ENCODE data around the gene NTN5. TPM values are rescaled to one million over a fixed set of nuclear protein-coding genes. Genes with fewer than 3 reads are reported as not detected.
A peak's percentile ranks its signal among the peaks of the same experiment; 100 is the strongest.

NTN5 gene
- total and polyA plus RNA-seq, 9 of the 15 experiments (the other 6 are each of a cell fraction or from before 2014, with no cell fraction given) = not detected

DNA sequence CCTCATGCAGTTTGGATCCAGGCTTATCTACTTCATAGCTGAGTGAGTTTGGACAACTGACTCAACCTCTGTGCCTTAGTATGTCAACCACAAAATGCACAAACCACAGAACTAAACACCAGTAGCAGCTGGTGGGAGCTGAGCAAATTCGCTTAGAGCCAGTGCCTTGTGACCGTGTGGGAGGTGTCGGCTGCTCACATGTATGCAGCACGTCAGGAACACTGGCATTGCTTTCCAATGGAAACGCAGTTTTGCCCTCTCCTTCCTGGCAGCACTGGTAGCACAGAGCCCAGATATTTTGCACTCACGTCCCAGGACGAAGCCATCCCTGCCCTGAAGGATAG lies 8.3 kb upstream of the NTN5 start (continued):
- no peak for TF ChIP-seq HDAC2 (IDR thresholded peaks at IDR 0.05)
- TF ChIP-seq ZKSCAN1 (IDR thresholded peaks at IDR 0.05; ENCODE audit: low read depth, low read length) = peak; percentile 75; the same call in 1 of the 2 replicates
- TF ChIP-seq MAFK (IDR thresholded peaks at IDR 0.05; ENCODE audit: low read length) = no peak
- TF ChIP-seq NELFE (IDR thresholded peaks at IDR 0.05; ENCODE audit: insufficient read depth, insufficient read length) = no peak
- TF ChIP-seq RB1 (IDR thresholded peaks at IDR 0.05; ENCODE audit: low read depth) = no peak
- peak; percentile 38 for TF ChIP-seq RBBP5 (IDR thresholded peaks at IDR 0.05; ENCODE audit: borderline replicate concordance, insufficient read depth, low read length, poor library complexity, severe bottlenecking)
- no peak for TF ChIP-seq TSC22D4 (tag; IDR thresholded peaks at IDR 0.05)
- TF ChIP-seq ZNF282 (CRISPR knock-in tag; IDR thresholded peaks at IDR 0.05) = no peak
- peak; percentile 35; the same call in 1 of the 2 replicates for TF ChIP-seq ZNF121 (CRISPR knock-in tag; conservative IDR thresholded peaks at IDR 0.05)
- peak; percentile 46 for TF ChIP-seq ZFX (CRISPR knock-in tag; IDR thresholded peaks at IDR 0.05)
- TF ChIP-seq, protein P1, sequence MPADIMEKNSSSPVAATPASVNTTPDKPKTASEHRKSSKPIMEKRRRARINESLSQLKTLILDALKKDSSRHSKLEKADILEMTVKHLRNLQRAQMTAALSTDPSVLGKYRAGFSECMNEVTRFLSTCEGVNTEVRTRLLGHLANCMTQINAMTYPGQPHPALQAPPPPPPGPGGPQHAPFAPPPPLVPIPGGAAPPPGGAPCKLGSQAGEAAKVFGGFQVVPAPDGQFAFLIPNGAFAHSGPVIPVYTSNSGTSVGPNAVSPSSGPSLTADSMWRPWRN (IDR thresholded peaks at IDR 0.05; ENCODE audit: low read depth) = peak; percentile 82
- TF ChIP-seq TEAD1 (CRISPR knock-in tag; IDR thresholded peaks at IDR 0.05) = peak; percentile 1 to 26; a peak in 1 of 4 replicates
- TF ChIP-seq, protein P2, sequence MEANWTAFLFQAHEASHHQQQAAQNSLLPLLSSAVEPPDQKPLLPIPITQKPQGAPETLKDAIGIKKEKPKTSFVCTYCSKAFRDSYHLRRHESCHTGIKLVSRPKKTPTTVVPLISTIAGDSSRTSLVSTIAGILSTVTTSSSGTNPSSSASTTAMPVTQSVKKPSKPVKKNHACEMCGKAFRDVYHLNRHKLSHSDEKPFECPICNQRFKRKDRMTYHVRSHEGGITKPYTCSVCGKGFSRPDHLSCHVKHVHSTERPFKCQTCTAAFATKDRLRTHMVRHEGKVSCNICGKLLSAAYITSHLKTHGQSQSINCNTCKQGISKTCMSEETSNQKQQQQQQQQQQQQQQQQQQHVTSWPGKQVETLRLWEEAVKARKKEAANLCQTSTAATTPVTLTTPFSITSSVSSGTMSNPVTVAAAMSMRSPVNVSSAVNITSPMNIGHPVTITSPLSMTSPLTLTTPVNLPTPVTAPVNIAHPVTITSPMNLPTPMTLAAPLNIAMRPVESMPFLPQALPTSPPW (CRISPR knock-in tag; IDR thresholded peaks at IDR 0.05) = peak; percentile 62
- TF ChIP-seq SOX6 (IDR thresholded peaks at IDR 0.05) = peak; percentile 54; the same call in 1 of the 2 replicates
- TF ChIP-seq CTBP1 (IDR thresholded peaks at IDR 0.05; ENCODE audit: borderline replicate concordance) = 0 out of 2 replicates have a peak, but pooled peaks have one; percentile 27
- TF ChIP-seq NR2C2 (CRISPR knock-in tag; IDR thresholded peaks at IDR 0.05) = no peak
- no peak; the same call in 1 of the 2 replicates for TF ChIP-seq NR2C2 (tag; IDR thresholded peaks at IDR 0.05)
- no peak for TF ChIP-seq GATAD2A (IDR thresholded peaks at IDR 0.05)
- peak; percentile 19 for TF ChIP-seq ZFP36 (IDR thresholded peaks at IDR 0.05; ENCODE audit: low read depth, low read length, partially characterized antibody)
- TF ChIP-seq, protein P3, sequence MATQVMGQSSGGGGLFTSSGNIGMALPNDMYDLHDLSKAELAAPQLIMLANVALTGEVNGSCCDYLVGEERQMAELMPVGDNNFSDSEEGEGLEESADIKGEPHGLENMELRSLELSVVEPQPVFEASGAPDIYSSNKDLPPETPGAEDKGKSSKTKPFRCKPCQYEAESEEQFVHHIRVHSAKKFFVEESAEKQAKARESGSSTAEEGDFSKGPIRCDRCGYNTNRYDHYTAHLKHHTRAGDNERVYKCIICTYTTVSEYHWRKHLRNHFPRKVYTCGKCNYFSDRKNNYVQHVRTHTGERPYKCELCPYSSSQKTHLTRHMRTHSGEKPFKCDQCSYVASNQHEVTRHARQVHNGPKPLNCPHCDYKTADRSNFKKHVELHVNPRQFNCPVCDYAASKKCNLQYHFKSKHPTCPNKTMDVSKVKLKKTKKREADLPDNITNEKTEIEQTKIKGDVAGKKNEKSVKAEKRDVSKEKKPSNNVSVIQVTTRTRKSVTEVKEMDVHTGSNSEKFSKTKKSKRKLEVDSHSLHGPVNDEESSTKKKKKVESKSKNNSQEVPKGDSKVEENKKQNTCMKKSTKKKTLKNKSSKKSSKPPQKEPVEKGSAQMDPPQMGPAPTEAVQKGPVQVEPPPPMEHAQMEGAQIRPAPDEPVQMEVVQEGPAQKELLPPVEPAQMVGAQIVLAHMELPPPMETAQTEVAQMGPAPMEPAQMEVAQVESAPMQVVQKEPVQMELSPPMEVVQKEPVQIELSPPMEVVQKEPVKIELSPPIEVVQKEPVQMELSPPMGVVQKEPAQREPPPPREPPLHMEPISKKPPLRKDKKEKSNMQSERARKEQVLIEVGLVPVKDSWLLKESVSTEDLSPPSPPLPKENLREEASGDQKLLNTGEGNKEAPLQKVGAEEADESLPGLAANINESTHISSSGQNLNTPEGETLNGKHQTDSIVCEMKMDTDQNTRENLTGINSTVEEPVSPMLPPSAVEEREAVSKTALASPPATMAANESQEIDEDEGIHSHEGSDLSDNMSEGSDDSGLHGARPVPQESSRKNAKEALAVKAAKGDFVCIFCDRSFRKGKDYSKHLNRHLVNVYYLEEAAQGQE (IDR thresholded peaks at IDR 0.05; ENCODE audit: borderline replicate concordance) = peak; percentile 59; the same call in 1 of the 2 replicates
- TF ChIP-seq, protein P3 (CRISPR knock-in tag; IDR thresholded peaks at IDR 0.05; ENCODE audit: low read depth) = no peak
- TF ChIP-seq MTA1 (IDR thresholded peaks at IDR 0.05; ENCODE audit: borderline replicate concordance) = no peak
